ENCODE data around the gene EPN1. TPM values are rescaled to one million over a fixed set of nuclear protein-coding genes. Genes with fewer than 3 reads are reported as not detected.

The EPN1 gene
- total and polyA plus RNA-seq, 2 experiments from 2014 or later = 47.1 to 223 TPM

GRCh38 chr19:55672418-55672817 is 2.6 kb upstream of the EPN1 start:
- peaks cover 43% of the 10 kb centered on the region for H4K20me1 ChIP-seq (replicated peaks; ENCODE audit: insufficient read depth)
- no peak overlapping the region for H3K4me3 ChIP-seq
- Mint-ChIP-seq H3K36me3 (ENCODE audit: low read depth) (peaks cover 69% of the 10 kb centered on the region), H3K27ac (peak overlapping the region; percentile 86), H3K4me1 (peaks cover 40% of the 10 kb centered on the region), H3K4me3 (peak overlapping the region; percentile 42; the same call in 2 of the 3 replicates), H3K27me3 (ENCODE audit: insufficient read depth, low read depth, poor library complexity) (peaks cover 42% of the 10 kb centered on the region), H3K9me3 (peaks cover 4% of the 10 kb centered on the region; the same call in 2 of the 3 replicates)
- peaks cover 32% of the 10 kb centered on the region for H3K4me1 ChIP-seq (ENCODE audit: insufficient read depth)
- no peak overlapping the region for H2AFZ ChIP-seq
- DNase-seq (ENCODE audit: low spot score) (no peak), ATAC-seq (no peak)
- peaks cover 47% of the 10 kb centered on the region for H3F3A ChIP-seq (replicated peaks; ENCODE audit: low read depth)
- H3K36me3 ChIP-seq (ENCODE audit: insufficient read depth) = peaks cover 14% of the 10 kb centered on the region
- TF ChIP-seq NANOG (IDR thresholded peaks at IDR 0.05; ENCODE audit: borderline replicate concordance) (no peak), ZNF114 (CRISPR knock-in tag; IDR thresholded peaks at IDR 0.05) (no peak), POLR2AphosphoS5 (IDR thresholded peaks at IDR 0.05; ENCODE audit: low read depth) (no peak), STAT1 (IDR thresholded peaks at IDR 0.05; ENCODE audit: unreplicated experiment) (no peak), EZH2 (IDR thresholded peaks at IDR 0.05; ENCODE audit: low read depth, unreplicated experiment) (no peak), ETS1 (IDR thresholded peaks at IDR 0.05) (no peak), ZNF331 (CRISPR knock-in tag; IDR thresholded peaks at IDR 0.05; ENCODE audit: low read depth) (no peak)
- H3K27me3 ChIP-seq (ENCODE audit: insufficient read depth) = no peaks in the 10 kb centered on the region
- H3K79me2 ChIP-seq (replicated peaks; ENCODE audit: insufficient read depth) = peaks cover 69% of the 10 kb centered on the region
- H3K9me2 ChIP-seq (ENCODE audit: insufficient read depth) = no peaks in the 10 kb centered on the region
- 0 out of 2 replicates have a peak overlapping the region, but pooled peaks have one; percentile 38 for H3K4me2 ChIP-seq
- H3K27ac ChIP-seq (ENCODE audit: low read depth) = peak overlapping the region; percentile 74

GRCh38 chr19:55673465-55673864 is 1.6 kb upstream of the EPN1 start:
- peaks cover 42% of the 10 kb centered on the region for H3K27me3 Mint-ChIP-seq (ENCODE audit: insufficient read depth, low read depth, poor library complexity)
- peaks cover 4% of the 10 kb centered on the region; the same call in 2 of the 3 replicates for H3K9me3 Mint-ChIP-seq
- peaks cover 42% of the 10 kb centered on the region for H3F3A ChIP-seq (replicated peaks; ENCODE audit: low read depth)
- H2AFZ ChIP-seq = no peak overlapping the region
- peak overlapping the region; percentile 74 for H3K27ac ChIP-seq (ENCODE audit: low read depth)
- H3K27me3 ChIP-seq (ENCODE audit: insufficient read depth) = no peaks in the 10 kb centered on the region
- peaks cover 65% of the 10 kb centered on the region for H3K36me3 Mint-ChIP-seq (ENCODE audit: low read depth)
- H3K36me3 ChIP-seq (ENCODE audit: insufficient read depth) = peaks cover 10% of the 10 kb centered on the region
- no peak overlapping the region for H3K4me3 ChIP-seq
- H3K4me2 ChIP-seq = peak overlapping the region; percentile 56
- H3K4me1 Mint-ChIP-seq = peaks cover 40% of the 10 kb centered on the region
- DNase-seq (ENCODE audit: low spot score) = no peak
- peaks cover 32% of the 10 kb centered on the region for H3K4me1 ChIP-seq (ENCODE audit: insufficient read depth)
- H3K4me3 Mint-ChIP-seq = peak overlapping the region; percentile 67
- H3K79me2 ChIP-seq (replicated peaks; ENCODE audit: insufficient read depth) = peaks cover 65% of the 10 kb centered on the region
- H3K9me2 ChIP-seq (ENCODE audit: insufficient read depth) = no peaks in the 10 kb centered on the region
- peak overlapping the region; percentile 90 for H3K27ac Mint-ChIP-seq
- H4K20me1 ChIP-seq (replicated peaks; ENCODE audit: insufficient read depth) = peaks cover 41% of the 10 kb centered on the region
- ATAC-seq = no peak
- no peak for TF ChIP-seq JUNB (IDR thresholded peaks at IDR 0.05; ENCODE audit: unreplicated experiment)
- no peak for TF ChIP-seq EZH2 (IDR thresholded peaks at IDR 0.05; ENCODE audit: low read depth, unreplicated experiment)
- no peak for TF ChIP-seq EZH2phosphoT487 (IDR thresholded peaks at IDR 0.05; ENCODE audit: unreplicated experiment)
- no peak for TF ChIP-seq ZNF462 (CRISPR knock-in tag; IDR thresholded peaks at IDR 0.05)
- TF ChIP-seq CREB1 (CRISPR knock-in tag; IDR thresholded peaks at IDR 0.05; ENCODE audit: low read depth) = no peak
- TF ChIP-seq ETS1 (IDR thresholded peaks at IDR 0.05) = no peak
- TF ChIP-seq ZNF331 (CRISPR knock-in tag; IDR thresholded peaks at IDR 0.05; ENCODE audit: low read depth) = no peak
- no peak for TF ChIP-seq CTCF (conservative IDR thresholded peaks at IDR 0.05; ENCODE audit: low read depth in 2 of 2)

Measured in GM23338 (cell line).